Esophagus squamous epithelium (tissue), 4 donors: Measurements from ENCODE around the gene ARMC5.
A peak's percentile ranks its signal among the peaks of the same experiment; 100 is the strongest.

ENCODE experiments used
- CTCF ChIP-seq, 6 experiments: fragments of 450-650 bp in 4 of 6; fragments of 200-600 bp in 2 of 6; sonication (generic) in 2 of 6; IDR thresholded peaks; one replicate each; pipeline ENCODE4 v1.5.1; 2016 to 2019; ENCODE audit warnings: antibody characterized with exemption in 6 of 6, mild to moderate bottlenecking in 4 of 6, moderate library complexity in 4 of 6
- POLR2A ChIP-seq, 4 donors: fragments of 450-650 bp; IDR thresholded peaks; one replicate each; pipeline ENCODE4 v1.6.1; 2017; ENCODE audit warnings: antibody characterized with exemption in 4 of 4, mild to moderate bottlenecking in 4 of 4, moderate library complexity in 3 of 4

- TF ChIP-seq POLR2A (IDR thresholded peaks at IDR 0.05): no peak
- peak in 5 of 6 experiments; percentile 48 to 74 (median 57) for TF ChIP-seq CTCF (IDR thresholded peaks at IDR 0.05)
Measured at GRCh38 chr16:31451681-31452351, 7.5 kb upstream of the ARMC5 start.
